Measurements from ENCODE around the gene KIZ.

The KIZ gene

DNA sequence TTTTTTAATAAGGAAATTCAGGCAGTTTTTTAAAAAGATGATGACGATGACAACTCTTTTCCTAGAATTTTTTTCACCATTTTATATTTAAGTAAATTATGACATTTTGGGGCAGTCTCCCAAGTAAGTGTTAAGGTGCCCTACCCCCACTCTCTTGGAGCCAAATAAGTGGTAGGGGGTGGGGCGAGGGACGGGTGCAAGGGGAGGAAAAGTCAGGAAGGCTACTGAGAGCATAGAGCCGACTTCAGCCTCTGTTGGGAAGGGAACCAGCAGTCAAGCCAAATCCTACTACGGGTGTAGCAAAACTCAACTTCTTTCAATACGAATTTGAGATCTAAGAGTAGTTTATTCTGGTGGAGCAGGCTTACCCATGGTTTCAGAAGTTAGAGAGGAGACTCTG lies 54.4 kb downstream of the KIZ start:
- no peak for DNase-seq

DNA sequence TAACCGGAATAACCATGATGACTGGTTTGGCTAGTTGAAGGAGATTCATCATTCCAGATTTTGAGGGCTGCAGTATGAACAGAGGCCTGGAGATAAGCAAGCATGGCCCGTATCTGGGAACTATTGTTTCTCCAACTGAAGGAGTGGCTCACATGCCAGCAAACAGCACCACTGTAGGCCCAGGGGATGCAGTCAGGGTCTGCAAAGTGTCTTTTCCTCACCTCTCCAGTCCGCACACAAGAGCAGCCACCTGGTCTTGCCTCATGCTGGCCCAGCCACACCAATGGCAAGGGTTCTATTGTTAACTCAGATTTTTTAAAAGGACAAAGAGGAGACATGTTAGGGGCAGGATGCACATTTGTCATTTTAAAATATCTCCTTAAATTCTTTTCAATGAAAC lies 55.1 kb downstream of the KIZ start:
- DNase-seq = no peak

DNA sequence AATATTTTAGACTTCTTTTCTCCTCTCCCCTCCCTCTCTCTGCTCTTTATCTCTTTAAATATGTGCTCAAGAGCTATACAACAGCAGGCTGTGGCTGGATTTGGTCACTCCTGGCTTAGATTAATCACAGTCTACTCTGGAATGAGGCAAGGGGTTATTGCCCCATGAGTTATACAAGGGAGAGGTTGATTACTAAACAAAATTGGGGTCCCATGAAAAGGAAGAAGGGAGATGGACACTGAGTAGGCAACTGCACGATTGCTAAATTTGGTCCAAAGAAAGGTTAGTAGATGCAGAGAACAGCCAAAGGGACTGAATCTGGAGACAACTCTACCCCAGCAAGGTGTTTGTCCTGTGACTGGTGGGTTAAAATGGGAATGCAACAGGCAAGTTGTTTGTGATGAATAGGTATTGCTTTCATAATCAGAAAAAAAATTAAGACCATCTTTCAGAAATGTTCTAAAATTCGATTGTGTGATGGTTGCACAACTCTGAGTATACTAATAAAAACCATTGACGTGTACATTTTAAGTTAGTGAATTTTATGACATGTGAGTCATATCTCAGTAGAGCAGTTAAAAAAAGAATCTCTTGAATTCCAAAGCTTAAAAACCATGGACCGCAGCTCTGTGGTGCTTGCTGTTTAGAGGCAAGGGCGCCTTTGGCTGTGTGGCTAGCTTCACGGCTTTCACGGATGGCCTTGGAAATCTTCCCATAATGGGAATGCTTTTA lies 57.1 kb downstream of the KIZ start:
- DNase-seq = no peak

DNA sequence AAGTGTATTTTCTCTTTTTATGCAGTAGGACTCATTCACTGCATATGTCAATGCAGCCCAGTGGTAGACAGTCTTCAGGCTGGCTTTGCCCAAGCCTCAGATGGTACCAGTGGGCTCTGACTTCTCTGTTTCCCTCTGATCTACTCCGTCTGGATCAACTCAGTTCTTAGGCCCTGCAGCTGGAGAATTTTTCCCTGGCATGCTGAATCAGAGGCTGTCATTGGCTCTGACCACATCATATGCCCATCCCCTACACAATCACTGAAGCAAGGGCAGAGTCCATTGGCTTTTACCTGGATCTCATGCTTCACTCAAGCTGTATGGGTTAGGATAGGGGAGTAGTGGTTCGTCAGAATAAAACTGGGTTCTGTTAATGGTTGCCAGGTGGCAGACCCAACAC lies 57.8 kb downstream of the KIZ start:
- DNase-seq = no peak

GRCh38 chr20:21184819-21185218 lies 58.9 kb downstream of the KIZ start:
- no peak for DNase-seq

DNA sequence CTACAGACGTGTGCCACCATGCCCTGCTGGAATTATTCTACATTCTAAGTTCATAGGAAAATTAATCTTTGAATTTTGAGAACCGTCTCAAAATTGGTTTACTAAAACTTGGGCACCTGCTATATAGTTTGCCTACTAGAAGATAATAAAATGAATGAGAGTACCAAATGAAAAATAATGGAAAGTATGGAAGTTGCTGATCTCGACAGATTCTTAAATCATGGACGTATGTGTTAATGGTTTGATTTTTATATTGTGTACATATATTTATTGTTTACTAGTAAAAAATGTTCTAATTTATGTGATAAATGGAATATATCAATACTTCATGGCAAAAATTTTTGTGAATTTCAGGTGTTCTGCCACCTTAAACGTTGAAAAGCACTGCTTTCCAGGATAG lies 60.0 kb downstream of the KIZ start:
- no peak for DNase-seq

DNA sequence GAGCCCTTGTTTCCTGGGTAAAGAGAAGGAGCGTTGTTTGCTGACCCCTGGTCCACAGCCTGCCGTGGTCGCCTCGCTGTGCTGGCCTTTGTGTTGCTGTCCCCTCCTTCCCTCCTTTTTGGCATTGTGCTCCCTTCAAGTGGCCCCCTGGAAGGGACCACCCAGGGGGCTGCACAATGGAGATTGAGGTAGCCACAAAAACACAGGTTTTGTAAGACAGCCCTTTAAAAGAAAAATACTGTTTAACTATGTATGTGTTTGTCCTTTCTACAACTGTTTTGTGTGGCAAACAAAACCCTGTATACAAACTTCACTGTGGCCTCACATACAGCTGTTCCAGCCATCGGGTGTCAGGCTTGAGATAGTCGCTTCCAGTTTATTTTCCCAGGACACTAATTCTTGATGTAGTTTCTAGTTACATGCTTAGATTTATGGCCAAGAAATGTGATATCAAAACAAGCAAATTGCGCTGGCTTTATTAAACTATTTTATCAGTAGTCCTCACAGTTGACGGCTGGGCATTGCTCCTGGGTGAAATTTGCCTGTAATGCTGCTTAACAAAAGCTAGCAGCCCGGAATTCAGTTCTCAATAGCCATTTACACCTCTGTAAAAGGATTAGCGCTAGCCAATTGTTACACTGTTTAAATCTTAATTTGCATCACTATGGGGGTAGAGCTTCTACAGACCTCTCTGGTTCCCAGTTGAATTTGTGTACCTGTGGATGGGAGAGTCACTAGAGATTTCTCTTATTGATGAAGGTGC lies 64.1 kb downstream of the KIZ start:
- no peak for DNase-seq

- no peak for DNase-seq
These were observed 65.0 kb downstream of the KIZ start for GRCh38 chr20:21190869-21191268.

GRCh38 chr20:21191839-21192238 lies 66.0 kb downstream of the KIZ start:
- DNase-seq = no peak

DNA sequence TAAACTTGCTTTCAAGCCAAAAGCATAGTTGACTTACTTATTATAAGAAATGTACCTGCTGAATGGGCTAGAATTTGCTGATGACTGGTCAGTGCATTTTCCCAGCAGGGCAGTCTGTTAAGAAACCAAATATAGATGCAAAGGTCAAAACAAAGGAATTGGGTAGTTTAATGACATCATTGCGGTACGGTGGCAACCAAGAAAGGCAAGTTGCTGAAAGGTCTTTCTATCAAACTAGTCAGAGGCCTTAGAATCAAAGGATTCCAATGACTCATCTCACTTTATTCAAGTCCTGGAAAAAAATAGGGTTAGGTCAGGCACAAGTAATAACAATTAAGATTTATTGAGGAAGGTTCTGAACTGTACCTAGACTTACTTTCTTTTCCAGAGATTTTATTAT lies 76.4 kb downstream of the KIZ start:
- no peak for DNase-seq

DNA sequence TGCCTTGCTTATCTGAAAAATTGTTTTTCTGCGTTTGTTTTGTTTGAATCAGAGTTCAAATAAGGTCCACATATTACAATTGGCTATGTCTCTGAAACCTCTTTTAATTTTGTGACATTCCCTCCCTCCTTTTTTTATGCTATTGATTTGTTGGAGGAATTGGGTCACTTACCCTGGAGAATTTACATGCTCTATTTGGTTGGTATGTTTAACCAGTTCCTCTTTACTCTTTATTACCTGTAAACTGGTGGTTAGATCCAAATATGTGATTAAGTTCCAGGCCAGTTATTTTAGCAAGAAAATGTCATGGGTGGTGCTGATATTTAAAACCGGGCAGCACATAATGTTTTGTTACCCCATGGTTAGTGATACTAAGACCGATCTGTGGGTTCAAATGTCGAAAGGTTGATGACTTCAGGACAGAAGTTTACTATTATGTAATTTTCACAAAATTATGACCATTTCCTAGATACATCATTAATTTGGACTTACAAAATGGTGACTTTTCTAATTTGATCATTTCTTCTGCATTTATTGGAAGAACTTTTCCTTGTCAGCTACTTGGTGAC lies 77.3 kb downstream of the KIZ start:
- no peak for DNase-seq

GRCh38 chr20:21206584-21206983 lies 80.7 kb downstream of the KIZ start:
- DNase-seq = no peak

GRCh38 chr20:21208999-21209398 lies 83.1 kb downstream of the KIZ start:
- DNase-seq = no peak

DNA sequence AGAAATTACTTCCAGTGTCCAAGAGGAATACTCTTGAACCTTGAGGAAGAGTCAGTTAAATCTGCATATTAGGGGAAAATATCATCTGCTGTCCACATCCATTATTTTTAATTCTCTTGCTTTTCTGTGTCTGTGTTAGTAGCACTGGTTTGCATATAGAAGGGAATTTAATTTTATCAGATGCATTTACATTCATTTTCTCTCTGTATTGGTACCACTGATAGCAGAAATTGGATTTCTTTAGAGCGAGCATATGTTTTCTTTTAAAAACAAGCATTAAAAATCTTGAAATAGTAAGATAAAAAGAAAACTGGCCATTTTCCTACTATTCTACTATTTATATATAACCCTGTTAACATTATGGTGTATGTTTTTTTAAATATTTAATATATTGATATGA lies 83.8 kb downstream of the KIZ start:
- no peak for DNase-seq

- DNase-seq = no peak
These were observed 87.8 kb downstream of the KIZ start for GRCh38 chr20:21213691-21214090.

DNA sequence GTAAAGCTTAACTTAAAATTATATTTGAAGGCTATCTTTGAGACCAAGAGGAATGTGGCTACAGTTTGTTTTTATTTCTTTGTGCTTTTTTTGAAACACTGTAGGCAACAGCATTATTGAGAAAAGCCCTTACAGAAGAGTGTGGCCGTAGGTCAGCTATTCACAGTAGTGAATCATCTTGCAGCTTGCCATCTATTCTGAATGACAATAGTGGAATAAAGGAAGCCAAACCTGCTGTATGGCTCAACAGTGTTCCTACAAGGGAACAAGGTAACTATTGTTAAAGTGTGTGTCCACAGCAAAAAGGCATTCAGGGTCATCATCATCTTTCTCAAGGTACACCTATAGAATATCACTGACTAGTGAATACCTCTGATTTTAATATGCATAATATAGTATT lies 88.5 kb downstream of the KIZ start:
- no peak for DNase-seq

GRCh38 chr20:21219686-21220085 lies 93.8 kb downstream of the KIZ start:
- DNase-seq = no peak

- no peak for DNase-seq
These were observed 98.3 kb downstream of the KIZ start for GRCh38 chr20:21224217-21224616.

GRCh38 chr20:21225215-21225947 lies 99.5 kb downstream of the KIZ start:
- no peak for DNase-seq

GRCh38 chr20:21228511-21228910 lies 102.6 kb downstream of the KIZ start:
- DNase-seq = no peak

GRCh38 chr20:21229163-21229562 lies 103.3 kb downstream of the KIZ start:
- DNase-seq = no peak

GRCh38 chr20:21230220-21230619 lies 104.3 kb downstream of the KIZ start:
- no peak for DNase-seq

- DNase-seq = no peak
These were observed 104.8 kb downstream of the KIZ start for GRCh38 chr20:21230686-21231085.

Measured in effector CD8-positive, alpha-beta T cell (primary cell).